ENCODE measurements around the gene KCNK16.

The KCNK16 gene

DNA sequence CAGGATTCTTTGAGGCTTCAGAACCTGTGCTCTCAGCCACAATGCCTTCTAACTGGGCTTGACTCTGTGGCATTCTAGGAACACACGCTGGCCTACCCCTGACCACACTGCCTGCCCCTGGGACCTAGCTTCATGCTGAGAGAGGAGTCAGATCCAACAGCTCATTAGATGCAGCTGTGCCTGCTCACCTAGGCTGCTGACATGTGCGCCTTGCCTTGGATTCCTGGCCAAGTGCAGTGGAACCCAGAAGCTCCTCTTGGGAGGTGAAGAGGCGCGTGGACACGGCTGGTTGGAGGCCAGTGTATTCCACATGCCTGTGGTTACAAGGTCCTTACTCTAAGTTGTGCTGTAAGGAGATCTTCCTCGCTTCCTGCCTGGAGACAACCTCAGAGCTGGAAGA, 24.7 kb upstream of the KCNK16 start:
- no peak overlapping the region for H3K27ac ChIP-seq
- no peak overlapping the region for H3K4me3 ChIP-seq (ENCODE audit: low read depth in 1 of 2, low read length in 1 of 2)
- H3K4me1 ChIP-seq (ENCODE audit: control insufficient read depth in 1 of 2, insufficient read depth in 1 of 2, low read depth in 1 of 2, low read length in 1 of 2): no peaks in the 10 kb centered on the region
- H3K9me3 ChIP-seq: no peaks in the 10 kb centered on the region
- H3K27me3 ChIP-seq: peaks cover 10% of the 10 kb centered on the region
- TF ChIP-seq, protein P1, sequence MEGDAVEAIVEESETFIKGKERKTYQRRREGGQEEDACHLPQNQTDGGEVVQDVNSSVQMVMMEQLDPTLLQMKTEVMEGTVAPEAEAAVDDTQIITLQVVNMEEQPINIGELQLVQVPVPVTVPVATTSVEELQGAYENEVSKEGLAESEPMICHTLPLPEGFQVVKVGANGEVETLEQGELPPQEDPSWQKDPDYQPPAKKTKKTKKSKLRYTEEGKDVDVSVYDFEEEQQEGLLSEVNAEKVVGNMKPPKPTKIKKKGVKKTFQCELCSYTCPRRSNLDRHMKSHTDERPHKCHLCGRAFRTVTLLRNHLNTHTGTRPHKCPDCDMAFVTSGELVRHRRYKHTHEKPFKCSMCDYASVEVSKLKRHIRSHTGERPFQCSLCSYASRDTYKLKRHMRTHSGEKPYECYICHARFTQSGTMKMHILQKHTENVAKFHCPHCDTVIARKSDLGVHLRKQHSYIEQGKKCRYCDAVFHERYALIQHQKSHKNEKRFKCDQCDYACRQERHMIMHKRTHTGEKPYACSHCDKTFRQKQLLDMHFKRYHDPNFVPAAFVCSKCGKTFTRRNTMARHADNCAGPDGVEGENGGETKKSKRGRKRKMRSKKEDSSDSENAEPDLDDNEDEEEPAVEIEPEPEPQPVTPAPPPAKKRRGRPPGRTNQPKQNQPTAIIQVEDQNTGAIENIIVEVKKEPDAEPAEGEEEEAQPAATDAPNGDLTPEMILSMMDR (IDR thresholded peaks at IDR 0.05): no peak
- no peaks in the 10 kb centered on the region for H3K36me3 ChIP-seq

- no peaks in the 10 kb centered on the region for H3K4me1 ChIP-seq (ENCODE audit: control insufficient read depth in 1 of 2, insufficient read depth in 1 of 2, low read depth in 1 of 2, low read length in 1 of 2)
- H3K27me3 ChIP-seq: peaks cover 34% of the 10 kb centered on the region
- TF ChIP-seq, protein P1 (IDR thresholded peaks at IDR 0.05): no peak
- no peaks in the 10 kb centered on the region for H3K36me3 ChIP-seq
- no peaks in the 10 kb centered on the region for H3K9me3 ChIP-seq
- no peak overlapping the region for H3K27ac ChIP-seq
- H3K4me3 ChIP-seq (ENCODE audit: low read depth in 1 of 2, low read length in 1 of 2): no peak overlapping the region
These were observed 22.3 kb upstream of the KCNK16 start for GRCh38 chr6:39344821-39345280.

DNA sequence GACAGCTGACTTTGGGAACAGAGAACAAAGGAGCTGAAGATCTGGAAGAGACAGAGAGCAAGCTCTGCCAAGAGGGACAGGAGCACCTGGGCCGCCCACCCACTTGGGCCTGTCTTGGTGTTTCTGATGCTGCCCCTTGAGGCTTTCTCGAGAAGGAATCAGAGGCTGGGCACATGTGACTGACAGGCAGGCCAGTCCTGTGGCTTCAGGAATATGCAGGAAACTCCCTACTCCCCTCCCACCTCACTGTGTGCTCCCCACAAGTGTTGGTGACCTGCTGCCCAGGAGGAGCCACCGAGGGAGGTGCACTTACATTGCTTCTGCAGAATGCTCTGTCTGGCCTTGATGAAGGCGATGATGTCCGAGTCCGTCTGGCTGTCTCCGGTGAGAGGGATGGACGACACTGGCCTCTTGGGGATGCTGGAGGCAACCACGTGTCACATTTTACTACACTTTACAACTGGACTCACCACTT, 20.9 kb upstream of the KCNK16 start:
- H3K4me1 ChIP-seq (ENCODE audit: control insufficient read depth in 1 of 2, insufficient read depth in 1 of 2, low read depth in 1 of 2, low read length in 1 of 2): no peaks in the 10 kb centered on the region
- TF ChIP-seq, protein P1 (IDR thresholded peaks at IDR 0.05): no peak
- no peak overlapping the region for H3K27ac ChIP-seq

GRCh38 chr6:39342692-39343395, 20.3 kb upstream of the KCNK16 start:
- TF ChIP-seq, protein P1 (IDR thresholded peaks at IDR 0.05): no peak
- Histone ChIP-seq H3K4me3 (ENCODE audit: low read depth in 1 of 2, low read length in 1 of 2) (no peak overlapping the region), H3K36me3 (no peaks in the 10 kb centered on the region), H3K27me3 (peaks cover 54% of the 10 kb centered on the region), H3K4me1 (ENCODE audit: control insufficient read depth in 1 of 2, insufficient read depth in 1 of 2, low read depth in 1 of 2, low read length in 1 of 2) (no peaks in the 10 kb centered on the region), H3K9me3 (no peaks in the 10 kb centered on the region), H3K27ac (no peak overlapping the region)

More for the DNA sequence above, 20.9 kb upstream of the KCNK16 start:
- H3K36me3 ChIP-seq: no peaks in the 10 kb centered on the region
- no peak overlapping the region for H3K4me3 ChIP-seq (ENCODE audit: low read depth in 1 of 2, low read length in 1 of 2)
- no peaks in the 10 kb centered on the region for H3K9me3 ChIP-seq
- peaks cover 48% of the 10 kb centered on the region for H3K27me3 ChIP-seq

DNA sequence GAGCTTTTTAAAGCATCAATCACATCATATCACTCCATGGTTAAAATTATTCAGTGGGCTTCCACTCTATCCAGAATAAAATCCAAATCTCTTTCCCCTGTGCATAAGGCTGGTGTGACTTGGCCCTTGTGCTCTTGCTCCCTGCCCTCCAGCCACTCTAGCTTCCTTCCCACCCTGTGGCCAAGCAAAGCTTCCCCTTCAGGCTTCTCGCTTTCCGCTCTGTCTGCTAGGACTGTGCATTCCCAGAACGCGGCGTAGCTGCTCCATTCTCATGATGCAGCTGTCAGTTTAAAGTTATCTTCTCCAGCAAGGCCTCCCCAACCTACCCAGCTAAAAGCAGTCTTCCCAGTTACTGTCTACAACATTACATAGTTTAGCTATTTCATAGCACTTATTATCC, 19.4 kb upstream of the KCNK16 start:
- H3K9me3 ChIP-seq: no peaks in the 10 kb centered on the region
- TF ChIP-seq, protein P1 (IDR thresholded peaks at IDR 0.05): no peak
- no peaks in the 10 kb centered on the region for H3K36me3 ChIP-seq
- no peak overlapping the region for H3K27ac ChIP-seq
- H3K4me3 ChIP-seq (ENCODE audit: low read depth in 1 of 2, low read length in 1 of 2): no peak overlapping the region
- H3K4me1 ChIP-seq (ENCODE audit: control insufficient read depth in 1 of 2, insufficient read depth in 1 of 2, low read depth in 1 of 2, low read length in 1 of 2): no peaks in the 10 kb centered on the region
- H3K27me3 ChIP-seq: peaks cover 61% of the 10 kb centered on the region
